GM19351 (cell line): ENCODE data around the gene YEATS2.

Experiments
- ATAC-seq: cut with Tn5 transposase; IDR thresholded peaks from one replicate; pipeline ENCODE4 v1.9.1; 2021; ENCODE audit warnings: mild to moderate bottlenecking, moderate library complexity; ENCODE audit not compliant: unreplicated experiment

The YEATS2 gene

DNA sequence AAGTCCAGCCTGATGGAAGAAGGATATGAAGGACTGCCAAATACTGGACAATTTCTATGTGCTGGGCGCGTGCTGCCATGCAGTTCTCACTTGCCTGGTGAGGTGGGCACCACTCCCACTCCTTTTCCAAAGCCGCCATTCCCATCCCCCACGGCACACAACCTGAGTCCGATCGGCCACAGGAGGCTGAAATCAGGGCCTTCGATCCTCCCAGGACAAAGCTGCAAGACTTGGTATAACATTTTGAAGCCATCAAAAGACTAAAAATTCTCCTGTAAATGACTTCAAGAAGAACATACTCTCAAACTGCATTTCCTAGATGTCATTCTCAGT, 130.9 kb downstream of the YEATS2 start:
- no peak for ATAC-seq

DNA sequence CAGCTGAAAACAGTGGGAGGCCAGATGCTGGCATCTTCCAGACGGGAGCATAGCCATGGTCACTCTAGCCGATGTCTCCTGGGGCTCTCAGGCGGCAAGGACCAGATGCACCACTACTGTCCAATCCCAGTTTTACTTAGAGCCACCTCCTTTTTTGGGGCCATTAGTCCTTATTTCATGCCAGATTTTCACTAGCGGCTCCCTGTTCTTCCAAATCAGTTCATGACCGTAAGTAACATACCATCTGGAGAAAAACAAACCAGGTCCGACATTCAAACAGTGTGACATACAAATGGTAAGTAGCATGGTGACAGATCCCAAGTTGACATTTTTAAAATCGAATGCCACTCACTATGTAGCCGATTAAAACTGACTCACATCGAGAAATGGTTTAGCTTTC, 131.9 kb downstream of the YEATS2 start:
- ATAC-seq, result no peak

DNA sequence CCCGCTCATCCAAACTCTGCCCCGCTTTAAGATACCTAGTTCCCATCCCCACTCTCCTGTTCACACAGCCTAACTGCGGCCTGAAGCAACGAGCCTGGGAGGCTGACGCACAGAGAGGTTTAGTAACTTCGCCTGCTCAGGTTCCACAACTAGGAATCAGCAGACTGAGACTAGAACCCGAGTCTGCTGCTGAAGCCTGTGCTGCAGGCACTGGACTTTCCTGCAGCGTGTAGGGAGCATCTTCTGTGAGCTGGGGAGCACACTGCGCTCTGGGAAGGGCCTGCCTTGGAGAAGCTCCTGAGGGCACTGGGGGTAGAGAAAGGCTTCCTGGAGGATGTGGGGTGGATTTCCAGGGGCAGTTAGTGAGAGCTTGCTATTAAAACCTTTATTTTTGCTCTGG, 132.6 kb downstream of the YEATS2 start:
- no peak for ATAC-seq

DNA sequence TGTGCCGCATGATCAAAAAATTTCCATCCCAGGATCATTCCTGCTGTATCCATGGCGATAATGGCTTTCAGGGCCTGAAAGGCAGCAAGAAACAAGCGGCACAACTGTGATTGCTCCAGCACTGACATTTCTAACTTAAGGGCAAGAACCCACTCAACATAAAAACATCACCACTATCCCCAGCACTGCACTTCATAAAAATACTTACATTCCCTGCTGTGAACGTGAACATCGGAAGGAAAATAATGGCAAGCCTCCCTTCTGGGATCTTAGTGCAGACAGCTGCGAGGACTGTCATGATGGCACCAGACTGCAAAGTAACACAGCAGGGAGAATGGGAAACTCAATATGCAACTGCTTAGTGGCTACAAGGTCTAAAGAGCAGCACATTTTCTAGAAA, 135.9 kb downstream of the YEATS2 start:
- ATAC-seq, result no peak

DNA sequence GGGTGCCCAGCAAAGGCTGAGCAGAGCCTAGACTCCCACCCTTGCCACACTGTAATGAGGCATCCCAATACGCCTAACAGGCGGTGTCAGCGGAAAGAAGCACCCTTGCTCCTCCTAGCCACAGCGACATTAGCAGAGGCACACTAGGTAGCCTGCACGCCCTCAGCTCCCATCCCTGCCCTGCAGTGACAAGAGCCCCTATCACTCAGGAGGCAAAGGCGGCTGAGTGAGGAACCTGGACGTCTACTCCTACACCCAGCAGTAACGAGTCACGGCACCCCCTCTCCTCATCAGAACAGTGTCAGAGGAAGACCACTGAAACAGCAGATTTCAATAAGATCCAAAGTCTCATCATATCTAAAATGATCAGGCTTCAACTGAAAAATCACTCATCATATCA, 139.8 kb downstream of the YEATS2 start:
- no peak for ATAC-seq

DNA sequence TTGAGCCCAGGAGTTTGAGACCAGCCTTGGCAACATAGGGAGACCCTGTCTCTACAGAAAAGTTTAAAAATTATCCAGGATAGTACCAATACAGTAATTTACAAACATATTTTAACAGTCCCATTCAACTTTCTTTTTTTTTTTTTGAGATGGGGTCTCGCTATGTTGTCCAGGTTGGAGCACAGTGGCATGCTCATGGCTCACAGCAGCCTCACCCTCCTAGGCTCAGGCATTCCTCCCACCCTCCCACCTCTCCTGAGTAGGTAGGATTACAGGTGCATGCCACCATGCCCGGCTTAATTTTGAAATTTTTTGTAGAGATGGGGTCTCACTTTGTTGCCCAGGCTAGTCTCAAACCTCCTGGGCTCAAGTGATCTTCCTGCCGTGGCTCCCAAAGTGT, 140.3 kb downstream of the YEATS2 start:
- ATAC-seq, result no peak

DNA sequence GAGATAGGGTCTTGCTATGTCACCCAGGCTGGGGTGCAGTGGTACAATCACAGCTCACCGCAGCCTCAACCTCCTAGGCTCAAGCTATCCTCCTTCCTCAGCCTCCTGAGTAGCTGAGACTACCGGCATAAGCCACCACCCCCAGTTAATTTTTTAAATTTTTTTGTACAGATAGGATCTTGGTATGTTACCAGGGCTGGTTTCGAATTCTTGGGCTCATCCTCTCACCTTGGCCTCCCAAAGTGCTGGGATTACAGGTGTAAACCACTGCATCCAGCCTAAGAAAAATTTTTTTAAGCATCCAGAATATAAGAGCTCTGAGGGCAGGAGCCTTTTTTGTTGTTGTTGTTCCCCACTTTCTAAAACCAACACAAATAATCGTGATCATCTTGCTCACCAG, 142.2 kb downstream of the YEATS2 start:
- ATAC-seq, result no peak

DNA sequence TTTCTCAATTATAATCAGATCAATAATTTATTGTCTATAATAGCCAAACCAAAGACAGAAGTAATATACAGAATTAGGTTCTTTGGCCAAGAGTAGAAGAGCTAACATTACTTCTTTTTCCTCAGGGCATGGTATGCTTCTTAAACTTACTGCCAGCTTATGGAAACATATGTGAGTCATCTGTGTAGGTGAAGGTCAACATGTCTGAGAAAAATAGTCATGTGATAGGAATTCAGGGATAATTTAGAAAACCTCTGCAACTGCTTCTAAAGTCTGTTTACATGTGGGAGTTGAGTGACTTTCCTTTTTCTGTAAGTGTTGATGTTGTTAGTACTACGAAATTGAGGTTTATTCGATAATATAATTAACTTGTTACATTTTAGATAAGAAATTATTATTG, 147.0 kb downstream of the YEATS2 start:
- no peak for ATAC-seq

DNA sequence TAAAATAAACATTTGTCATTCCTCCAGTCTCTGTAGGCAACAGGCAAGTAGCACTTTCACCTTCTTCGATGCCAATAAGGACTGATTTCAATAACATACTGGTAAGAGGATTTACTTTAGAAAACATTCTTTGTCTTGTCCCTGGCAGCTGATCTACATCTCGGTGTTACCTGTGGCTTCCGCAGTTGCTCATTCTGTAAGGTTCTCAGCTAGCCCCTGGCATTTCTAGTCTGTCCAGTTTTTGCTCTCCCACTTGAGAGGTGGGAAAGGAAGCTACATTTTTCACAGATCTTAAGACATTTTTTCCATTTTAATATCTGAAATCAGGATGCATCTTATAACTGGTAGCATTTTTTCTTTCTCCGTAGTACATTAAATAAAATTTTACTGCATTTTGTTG, 147.5 kb downstream of the YEATS2 start:
- no peak for ATAC-seq

DNA sequence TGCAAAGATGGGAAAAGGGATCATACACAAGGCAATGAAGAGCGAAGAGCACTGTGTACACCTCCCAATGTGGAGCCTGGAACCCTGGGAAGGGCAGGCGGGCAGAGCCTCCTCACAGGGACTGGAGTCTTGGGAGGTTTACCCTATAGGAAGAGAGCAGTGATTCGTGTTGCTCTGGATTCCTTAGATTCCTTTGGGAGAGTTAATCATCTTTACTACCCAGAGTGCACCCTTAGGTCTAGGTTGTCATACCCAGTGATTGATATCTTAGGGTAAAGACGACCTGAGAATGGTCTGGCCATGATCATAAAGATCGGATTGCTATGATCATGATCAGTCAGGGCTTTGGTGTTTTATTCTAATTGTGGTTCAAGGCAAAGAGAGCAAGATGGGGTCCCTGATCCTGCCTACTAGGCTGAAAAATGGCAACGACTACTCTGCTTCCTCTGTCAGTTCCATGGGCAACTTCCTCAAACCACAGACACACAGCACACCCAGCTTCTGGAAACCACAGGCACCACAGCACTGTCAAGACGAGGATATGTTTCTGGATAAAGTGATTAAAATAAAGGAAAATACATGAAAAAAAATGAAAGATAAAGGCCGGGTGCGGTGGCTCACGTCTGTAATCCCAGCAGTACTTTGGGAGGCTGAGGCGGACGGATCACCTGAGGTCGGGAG, 148.2 kb downstream of the YEATS2 start:
- no peak for ATAC-seq

DNA sequence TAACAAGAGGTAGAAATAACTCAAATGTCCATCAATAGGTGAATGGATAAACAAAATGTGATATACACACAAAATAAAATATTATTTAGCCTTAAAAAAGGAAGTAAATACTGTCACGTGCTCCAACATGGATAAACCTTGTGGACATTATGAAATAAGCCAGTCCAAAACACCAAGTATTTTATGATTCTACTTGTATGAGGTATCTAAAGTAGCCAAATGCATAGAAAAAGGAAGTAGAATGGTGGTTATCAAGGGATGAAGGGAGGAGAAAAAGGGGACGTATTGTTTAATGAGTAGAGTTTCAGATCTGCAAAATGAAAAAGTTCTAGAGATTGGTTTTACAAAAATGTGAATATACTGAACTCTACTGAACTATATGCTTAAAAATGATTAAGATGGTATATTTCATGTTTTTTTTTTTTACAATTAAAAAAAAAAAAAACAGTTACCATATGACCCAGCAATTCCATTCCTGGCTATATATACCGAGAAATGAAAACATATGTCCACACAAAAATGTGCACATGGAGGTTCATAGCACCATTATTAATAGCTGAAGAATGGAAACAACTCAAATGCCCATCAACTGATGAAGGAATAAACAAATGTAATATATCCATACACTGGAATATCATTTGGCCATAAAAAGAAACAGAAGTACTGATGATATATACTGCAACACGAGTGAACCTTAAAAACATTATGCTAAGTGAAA, 156.9 kb downstream of the YEATS2 start:
- no peak for ATAC-seq

DNA sequence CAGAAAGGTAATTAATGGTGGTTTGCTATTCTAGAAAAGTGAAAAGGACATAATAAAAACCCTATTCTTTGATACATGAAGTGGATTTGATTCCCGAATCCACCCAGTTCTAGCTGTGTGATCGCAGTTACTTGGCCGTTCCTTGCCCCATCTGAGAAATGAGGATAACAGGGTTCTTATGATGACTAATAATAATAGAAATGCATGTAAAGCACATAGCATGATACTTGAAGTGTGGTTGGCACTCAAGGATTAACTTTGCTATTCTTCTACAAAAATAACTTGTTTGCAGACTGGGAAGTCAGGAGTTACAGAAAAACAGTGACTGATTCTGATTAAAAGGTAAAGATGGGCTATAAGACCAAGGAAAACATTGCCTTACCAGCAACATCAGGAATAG, 160.3 kb downstream of the YEATS2 start:
- ATAC-seq, result no peak
